Femur (tissue), 1 donor: Measurements from ENCODE around the gene TRIM75.
"Not testable (repeated sequence)": the region's sequence is repeated elsewhere in the genome, so short reads cannot be mapped to it uniquely, and the experiment has no call there.

Experiments used
- DNase-seq: peaks from one replicate; pipeline ENCODE4 v3.0.0-alpha.2; 2017

Gene TRIM75

GRCh38 chr4:165079476-165079875, 25.8 kb downstream of the TRIM75 start:
- peak; percentile 45 for DNase-seq

GRCh38 chr4:165084787-165085186, 31.1 kb downstream of the TRIM75 start:
- DNase-seq: not testable (repeated sequence)

- DNase-seq: no peak
These were observed 32.3 kb downstream of the TRIM75 start for GRCh38 chr4:165085946-165086345.

GRCh38 chr4:165088366-165088765, 34.7 kb downstream of the TRIM75 start:
- DNase-seq: no peak

- not testable (repeated sequence) for DNase-seq
These were observed 38.5 kb downstream of the TRIM75 start for GRCh38 chr4:165092187-165092586.

- no peak for DNase-seq
These were observed 41.2 kb downstream of the TRIM75 start for GRCh38 chr4:165094873-165095272.

GRCh38 chr4:165095291-165095690, 41.6 kb downstream of the TRIM75 start:
- no peak for DNase-seq

GRCh38 chr4:165096776-165097175, 43.1 kb downstream of the TRIM75 start:
- no peak for DNase-seq

- DNase-seq: no peak
These were observed 48.0 kb downstream of the TRIM75 start for GRCh38 chr4:165101641-165102040.

- no peak for DNase-seq
These were observed 52.9 kb downstream of the TRIM75 start for GRCh38 chr4:165106518-165106917.
